H1 (cell line): ENCODE data around the gene PDXDC1. TPM values are rescaled to one million over a fixed set of nuclear protein-coding genes. Genes with fewer than 3 reads are reported as not detected.
"Not testable (repeated sequence)": the region's sequence is repeated elsewhere in the genome, so short reads cannot be mapped to it uniquely, and the experiment has no call there.

Experiments used
- CTCF ChIA-PET: fragments of 300-600 bp; sonication (Branson Sonifier 250); formaldehyde crosslinking; loops from one replicate; lab custom pipeline; 2021; ENCODE audit not compliant: partially characterized antibody; lab: Charles Lee
- POLR2A ChIA-PET: fragments of 300-600 bp; sonication (Branson Sonifier 250); formaldehyde crosslinking; loops from one replicate; lab custom pipeline; 2021; ENCODE audit warnings: inconsistent platforms; ENCODE audit not compliant: partially characterized antibody; lab: Charles Lee
- DNase-seq, 2 experiments: peaks; one replicate each; pipeline versions ENCODE4 v3.0.0 to v3.0.0-alpha.2; 2010 to 2022; ENCODE audit warnings: low spot score in 2 of 2, low read depth in 1 of 2, mixed read lengths in 1 of 2
- FAIRE-seq: peaks from 2 replicates; lab custom pipeline; 2011; peaks lifted over from hg19 to GRCh38; lab: Jason Lieb, UNC
- H2AFZ ChIP-seq: 2 replicates; pipeline ENCODE4 v1.8.1; 2012; ENCODE audit warnings: low read length, inconsistent platforms
- H2AK5ac ChIP-seq: 2 replicates; pipeline ENCODE4 v1.6.1; 2013; ENCODE audit warnings: low read depth, low read length
- H2BK120ac ChIP-seq: replicated peaks from 2 replicates; pipeline ENCODE3; 2013; ENCODE audit warnings: low read depth, low read length, inconsistent platforms
- H2BK12ac ChIP-seq: 2 replicates; pipeline ENCODE4 v1.6.1; 2013; ENCODE audit warnings: low read depth, low read length
- H2BK15ac ChIP-seq: 2 replicates; pipeline ENCODE4 v1.6.1; 2013; ENCODE audit warnings: low read length
- H2BK20ac ChIP-seq: 2 replicates; pipeline ENCODE4 v1.6.1; 2013; ENCODE audit warnings: low read length
- H2BK5ac ChIP-seq: 2 replicates; pipeline ENCODE4 v1.6.1; 2013; ENCODE audit warnings: low read depth, low read length
- H3K14ac ChIP-seq: 2 replicates; pipeline ENCODE4 v1.6.1; 2013; ENCODE audit warnings: inconsistent platforms; ENCODE audit not compliant: insufficient read length
- H3K18ac ChIP-seq: 2 replicates; pipeline ENCODE4 v1.6.1; 2013; ENCODE audit warnings: low read length; ENCODE audit errors: extremely low read depth
- H3K23ac ChIP-seq: 2 replicates; pipeline ENCODE4 v1.6.1; 2013; ENCODE audit warnings: inconsistent platforms; ENCODE audit not compliant: insufficient read length
- H3K23me2 ChIP-seq: 2 replicates; pipeline ENCODE4 v1.6.1; 2013; ENCODE audit warnings: low read depth, low read length
- H3K27ac ChIP-seq: 2 replicates; pipeline ENCODE4 v1.6.1; 2011; ENCODE audit warnings: low read depth, low read length, inconsistent platforms
- H3K27me3 ChIP-seq, 4 experiments: replicated peaks in 1 of 4; 1 replicate in 1 of 4; 2 replicates in 3 of 4; pipeline versions ENCODE4 v1.6.1 to v1.8.1; 2011 to 2013; ENCODE audit warnings: low read length in 3 of 4, mild to moderate bottlenecking in 3 of 4, inconsistent platforms in 2 of 4, mixed read lengths in 2 of 4, moderate library complexity in 1 of 4; ENCODE audit not compliant: control insufficient read depth in 3 of 4, insufficient read depth in 3 of 4; ENCODE audit errors: extremely low read depth in 1 of 4
- H3K36me3 ChIP-seq, 4 experiments: 2 replicates each; pipeline versions ENCODE4 v1.6.1 to v1.8.1; 2011 to 2013; ENCODE audit warnings: mild to moderate bottlenecking in 4 of 4, low read length in 3 of 4, moderate library complexity in 2 of 4, control low read depth in 1 of 4, inconsistent platforms in 1 of 4; ENCODE audit not compliant: insufficient read depth in 4 of 4, control insufficient read depth in 2 of 4
- H3K4ac ChIP-seq: replicated peaks from 2 replicates; pipeline ENCODE3; 2013; ENCODE audit warnings: low read length, low read depth, mixed read lengths, inconsistent platforms; ENCODE audit not compliant: insufficient read length
- H3K4me1 ChIP-seq, 4 experiments: replicated peaks in 1 of 4; 1 replicate in 1 of 4; 2 replicates in 3 of 4; pipeline versions ENCODE4 v1.6.1 to v1.8.1; 2011 to 2013; ENCODE audit warnings: low read length in 3 of 4, inconsistent platforms in 2 of 4, mixed read lengths in 1 of 4; ENCODE audit not compliant: insufficient read depth in 4 of 4, control insufficient read depth in 3 of 4
- H3K4me2 ChIP-seq, 2 experiments: 2 replicates each; pipeline versions ENCODE4 v1.6.1 to v1.8.1; 2011 to 2013; ENCODE audit warnings: low read depth in 2 of 2, low read length in 2 of 2, control low read depth in 1 of 2, inconsistent platforms in 1 of 2, mild to moderate bottlenecking in 1 of 2; ENCODE audit not compliant: insufficient read depth in 1 of 2
- H3K4me3 ChIP-seq, 4 experiments: fragments of 200-600, 300-600 bp in 1 of 4; sonication (generic), shearing (Covaris generic), sonication (Bioruptor Twin) in 1 of 4; 2 replicates each; pipeline versions ENCODE4 v1.5.1 to v1.8.1; 2011 to 2016; ENCODE audit warnings: low read length in 4 of 4, low read depth in 3 of 4, control low read depth in 2 of 4, inconsistent platforms in 2 of 4, mild to moderate bottlenecking in 2 of 4, mixed read lengths in 1 of 4, moderate library complexity in 1 of 4; ENCODE audit not compliant: insufficient read depth in 2 of 4; ENCODE audit errors: extremely low read depth in 1 of 4
- H3K56ac ChIP-seq: replicated peaks from 2 replicates; pipeline ENCODE3; 2013; ENCODE audit warnings: low read depth, mild to moderate bottlenecking, mixed read lengths, low read length, inconsistent platforms; ENCODE audit not compliant: insufficient read length
- H3K79me1 ChIP-seq: 2 replicates; pipeline ENCODE4 v1.6.1; 2013; ENCODE audit warnings: low read depth, low read length, control low read depth
- H3K79me2 ChIP-seq, 2 experiments: 2 replicates each; pipeline versions ENCODE4 v1.6.1 to v1.8.1; 2012 to 2013; ENCODE audit warnings: low read length in 2 of 2, mild to moderate bottlenecking in 2 of 2, inconsistent platforms in 1 of 2; ENCODE audit not compliant: insufficient read depth in 2 of 2, control insufficient read depth in 1 of 2
- H3K9ac ChIP-seq, 4 experiments: replicated peaks in 1 of 4; 1 replicate in 1 of 4; 2 replicates in 3 of 4; pipeline versions ENCODE4 v1.6.1 to v1.8.1; 2011 to 2013; ENCODE audit warnings: low read depth in 3 of 4, low read length in 3 of 4, control low read depth in 2 of 4, mild to moderate bottlenecking in 2 of 4, moderate library complexity in 2 of 4, inconsistent platforms in 1 of 4; ENCODE audit errors: extremely low read depth in 1 of 4
- H3K9me3 ChIP-seq, 2 experiments: 2 replicates each; pipeline versions ENCODE4 v1.6.1 to v1.8.1; 2012 to 2013; ENCODE audit warnings: mild to moderate bottlenecking in 2 of 2, moderate library complexity in 2 of 2, control low read depth in 1 of 2, inconsistent platforms in 1 of 2, low read depth in 1 of 2, low read length in 1 of 2, mixed read lengths in 1 of 2; ENCODE audit not compliant: insufficient read depth in 2 of 2
- H4K20me1 ChIP-seq, 2 experiments: replicated peaks in 1 of 2; 2 replicates each; pipeline versions ENCODE3 to v1.8.1; 2011 to 2013; ENCODE audit warnings: inconsistent platforms in 2 of 2, low read length in 2 of 2, mild to moderate bottlenecking in 1 of 2; ENCODE audit not compliant: insufficient read depth in 2 of 2, control insufficient read depth in 1 of 2
- H4K5ac ChIP-seq: 2 replicates; pipeline ENCODE4 v1.6.1; 2013; ENCODE audit warnings: low read length, low read depth, mixed read lengths, inconsistent platforms; ENCODE audit not compliant: insufficient read length
- H4K8ac ChIP-seq: 2 replicates; pipeline ENCODE4 v1.8.0; 2013; ENCODE audit warnings: mild to moderate bottlenecking, moderate library complexity, low read length, inconsistent platforms; ENCODE audit not compliant: insufficient read depth; ENCODE audit errors: extremely low read depth
- H4K91ac ChIP-seq: replicated peaks from 2 replicates; pipeline ENCODE3; 2013; ENCODE audit warnings: low read length, mixed read lengths, inconsistent platforms; ENCODE audit not compliant: insufficient read length
- WGBS, 2 experiments: shearing (Covaris generic) in 1 of 2; methylation state at CpG; one replicate each; pipeline versions ENCODE4 v1.1.6 to v1.1.7; 2013 to 2015; ENCODE audit warnings: low lambda C conversion rate in 2 of 2, mixed read lengths in 2 of 2, inconsistent platforms in 1 of 2, low coverage in 1 of 2, missing lambda C conversion rate in 1 of 2; ENCODE audit not compliant: insufficient replicate concordance in 2 of 2, insufficient coverage in 1 of 2, insufficient read length in 1 of 2; ENCODE audit errors: extremely low coverage in 1 of 2, missing lambda C conversion rate in 1 of 2; 5-methylcytosine and 5-hydroxymethylcytosine counted together
- polyA plus RNA-seq, 7 experiments: library from polyadenylated mRNA; depleted of rRNA in 3 of 7; stranded (reverse) in 5 of 7; unstranded in 2 of 7; fragments of >200 nt in 5 of 7; fragments of 200-250 nt in 2 of 7; gene quantifications; 1 replicate in 5 of 7; 2 replicates in 1 of 7; 4 replicates in 1 of 7; pipeline versions ENCODE4 v1.2.1 to v1.2.3, GENCODE V29; 2011 to 2013; ENCODE audit warnings: missing spikeins in 2 of 7, mixed read lengths in 2 of 7
- total RNA-seq: library from RNA; stranded (reverse); fragmentation: NEBNext Ultra II Directional; extraction: Animal tissue kit (Norgen Biotek cat#: 25700); gene quantifications from 2 replicates; pipeline ENCODE4 v1.2.1, GENCODE V29; 2021

Gene PDXDC1
- total and polyA plus RNA-seq, 2 of the 8 experiments (the other 6 are each of a cell fraction or from before 2014, with no cell fraction given): 56.6 to 118 TPM

DNA sequence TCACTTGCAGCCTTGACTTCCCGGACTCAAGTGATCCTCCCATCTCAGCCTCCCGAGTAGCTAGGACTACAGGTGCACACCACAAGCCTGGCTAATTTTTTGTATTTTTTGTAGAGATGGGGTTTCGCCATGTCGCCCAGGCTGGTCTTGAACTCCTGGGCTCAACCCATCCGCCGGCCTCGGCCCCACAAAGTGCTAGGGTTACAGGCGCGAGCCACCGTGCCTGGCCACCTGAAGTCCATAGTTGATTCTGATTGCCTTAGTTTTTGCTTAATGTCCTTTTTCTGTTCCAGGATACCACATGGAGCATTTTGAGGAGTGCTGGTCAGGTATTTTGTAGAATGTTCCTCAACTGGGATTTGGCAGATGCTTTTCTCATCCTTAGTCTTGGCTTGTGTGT is 185.7 kb downstream of the PDXDC1 start:
- H3K9me3 ChIP-seq, H2BK20ac ChIP-seq, H3K27me3 ChIP-seq, H2BK15ac ChIP-seq, H3K23me2 ChIP-seq, H3K4me2 ChIP-seq, FAIRE-seq, DNase-seq, H4K91ac ChIP-seq, H3K56ac ChIP-seq, POLR2A ChIA-PET, H2BK12ac ChIP-seq, H2BK5ac ChIP-seq, H3K79me1 ChIP-seq, H2BK120ac ChIP-seq, H4K8ac ChIP-seq, H3K23ac ChIP-seq, H3K79me2 ChIP-seq, H3K14ac ChIP-seq, H3K9ac ChIP-seq, H3K27ac ChIP-seq, CTCF ChIA-PET, H3K4ac ChIP-seq, H3K4me3 ChIP-seq, H3K36me3 ChIP-seq, H3K4me1 ChIP-seq, H4K5ac ChIP-seq, H2AFZ ChIP-seq, H3K18ac ChIP-seq, H4K20me1 ChIP-seq, H2AK5ac ChIP-seq: not testable (repeated sequence)
- 94% methylated on average over 7 of the region's 10 CpGs; no CpG with 5 or more reads in 1 of the 2 experiments for WGBS, 2 experiments

DNA sequence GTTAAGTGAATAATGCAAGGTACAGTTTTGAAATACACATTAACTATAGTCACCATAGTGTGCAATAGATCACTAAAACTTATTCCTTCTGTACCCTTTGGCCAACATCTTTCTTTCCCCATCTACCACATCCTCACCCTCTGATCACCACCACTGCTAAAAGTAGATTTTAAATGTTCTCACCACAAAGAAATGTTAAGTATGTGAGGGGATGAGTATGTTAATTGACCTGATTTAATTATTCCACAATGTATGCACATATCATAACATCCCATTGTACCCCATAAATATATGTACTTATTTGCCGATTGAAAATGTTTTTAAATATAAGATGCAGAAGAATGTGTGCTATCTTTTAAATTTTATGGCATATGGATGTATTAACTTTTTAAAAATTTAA is 188.2 kb downstream of the PDXDC1 start:
- H3K23ac ChIP-seq, H3K56ac ChIP-seq, H4K20me1 ChIP-seq, H3K79me2 ChIP-seq, H2BK12ac ChIP-seq, FAIRE-seq, H2AFZ ChIP-seq, H4K91ac ChIP-seq, H2BK120ac ChIP-seq, H3K27me3 ChIP-seq, H3K18ac ChIP-seq, H3K4me1 ChIP-seq, H3K4me2 ChIP-seq, H3K23me2 ChIP-seq, H2BK20ac ChIP-seq, DNase-seq, H3K4ac ChIP-seq, H2BK5ac ChIP-seq, POLR2A ChIA-PET, H3K9ac ChIP-seq, H3K79me1 ChIP-seq, H3K14ac ChIP-seq, H3K9me3 ChIP-seq, CTCF ChIA-PET, H3K27ac ChIP-seq, H2AK5ac ChIP-seq, H3K36me3 ChIP-seq, H2BK15ac ChIP-seq, H4K8ac ChIP-seq: not testable (repeated sequence)
- Histone ChIP-seq H3K4me3 (peak overlapping the region in 1 of 4 experiments; percentile 25; a peak in 1 of 8 replicates), H4K5ac (peak overlapping the region; percentile 39)
- WGBS, 2 experiments: 60% methylated on average over 1 of the region's 1 CpG; no CpG with 5 or more reads in 1 of the 2 experiments
